ENCODE results near the gene KCNK4.

DNA sequence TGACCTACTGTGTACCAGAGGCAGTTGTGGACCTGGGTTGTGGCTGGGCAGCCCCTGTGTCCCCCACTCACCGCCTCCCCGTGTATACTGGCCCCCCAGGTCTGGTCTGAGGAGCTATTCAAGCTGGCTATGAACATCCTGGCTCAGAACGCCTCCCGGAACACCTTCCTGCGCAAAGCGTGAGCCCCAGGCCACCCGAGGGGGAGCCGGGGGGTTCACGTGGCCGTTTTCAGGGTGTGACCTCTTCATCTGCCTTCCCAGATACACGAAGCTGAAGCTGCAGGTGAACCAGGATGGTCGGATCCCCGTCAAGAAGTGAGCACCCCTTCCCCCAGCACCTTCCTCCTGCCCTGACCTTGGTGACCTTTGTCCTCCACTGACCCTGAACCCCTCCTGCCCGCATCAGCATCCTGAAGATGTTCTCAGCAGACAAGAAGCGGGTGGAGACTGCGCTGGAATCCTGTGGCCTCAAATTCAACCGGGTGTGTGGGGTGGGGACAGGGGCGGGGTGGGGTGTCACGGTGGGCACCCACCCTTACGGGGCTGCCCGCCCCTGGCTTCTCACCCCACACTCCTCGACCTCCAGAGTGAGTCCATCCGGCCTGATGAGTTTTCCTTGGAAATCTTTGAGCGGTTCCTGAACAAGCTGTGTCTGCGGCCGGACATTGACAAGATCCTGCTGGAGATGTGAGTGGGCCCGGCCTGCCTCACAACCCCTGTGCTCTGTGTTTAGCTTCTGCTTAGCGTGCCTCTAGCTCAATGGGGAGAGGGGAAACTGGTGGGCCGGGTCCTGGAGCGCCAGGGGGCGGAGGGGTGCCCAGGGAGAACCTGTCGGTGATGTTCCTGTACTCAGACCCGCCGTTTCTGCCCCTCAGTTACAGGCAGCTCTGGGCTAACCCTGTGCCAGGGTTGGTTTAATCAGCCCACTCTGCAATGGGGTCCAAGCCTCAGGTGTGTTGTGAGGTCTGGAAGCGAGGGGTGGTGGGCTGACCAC, 35.7 kb upstream of the KCNK4 start:
- TF ChIP-seq RAD21 (conservative IDR thresholded peaks at IDR 0.05) (no peak), CTCF (IDR thresholded peaks at IDR 0.05; ENCODE audit: poor library complexity, severe bottlenecking) (no peak), POLR2AphosphoS5 (IDR thresholded peaks at IDR 0.05) (no peak), EZH2 (IDR thresholded peaks at IDR 0.05; ENCODE audit: borderline replicate concordance, insufficient read depth, low read length, poor library complexity, severe bottlenecking) (no peak), EP300 (conservative IDR thresholded peaks at IDR 0.05; ENCODE audit: poor library complexity, severe bottlenecking) (no peak), MXI1 (conservative IDR thresholded peaks at IDR 0.05; ENCODE audit: poor library complexity, severe bottlenecking) (no peak), SMC3 (conservative IDR thresholded peaks at IDR 0.05; ENCODE audit: poor library complexity) (no peak), TAF1 (IDR thresholded peaks at IDR 0.05; ENCODE audit: low read depth) (no peak)
- TF ChIP-seq, protein P1, sequence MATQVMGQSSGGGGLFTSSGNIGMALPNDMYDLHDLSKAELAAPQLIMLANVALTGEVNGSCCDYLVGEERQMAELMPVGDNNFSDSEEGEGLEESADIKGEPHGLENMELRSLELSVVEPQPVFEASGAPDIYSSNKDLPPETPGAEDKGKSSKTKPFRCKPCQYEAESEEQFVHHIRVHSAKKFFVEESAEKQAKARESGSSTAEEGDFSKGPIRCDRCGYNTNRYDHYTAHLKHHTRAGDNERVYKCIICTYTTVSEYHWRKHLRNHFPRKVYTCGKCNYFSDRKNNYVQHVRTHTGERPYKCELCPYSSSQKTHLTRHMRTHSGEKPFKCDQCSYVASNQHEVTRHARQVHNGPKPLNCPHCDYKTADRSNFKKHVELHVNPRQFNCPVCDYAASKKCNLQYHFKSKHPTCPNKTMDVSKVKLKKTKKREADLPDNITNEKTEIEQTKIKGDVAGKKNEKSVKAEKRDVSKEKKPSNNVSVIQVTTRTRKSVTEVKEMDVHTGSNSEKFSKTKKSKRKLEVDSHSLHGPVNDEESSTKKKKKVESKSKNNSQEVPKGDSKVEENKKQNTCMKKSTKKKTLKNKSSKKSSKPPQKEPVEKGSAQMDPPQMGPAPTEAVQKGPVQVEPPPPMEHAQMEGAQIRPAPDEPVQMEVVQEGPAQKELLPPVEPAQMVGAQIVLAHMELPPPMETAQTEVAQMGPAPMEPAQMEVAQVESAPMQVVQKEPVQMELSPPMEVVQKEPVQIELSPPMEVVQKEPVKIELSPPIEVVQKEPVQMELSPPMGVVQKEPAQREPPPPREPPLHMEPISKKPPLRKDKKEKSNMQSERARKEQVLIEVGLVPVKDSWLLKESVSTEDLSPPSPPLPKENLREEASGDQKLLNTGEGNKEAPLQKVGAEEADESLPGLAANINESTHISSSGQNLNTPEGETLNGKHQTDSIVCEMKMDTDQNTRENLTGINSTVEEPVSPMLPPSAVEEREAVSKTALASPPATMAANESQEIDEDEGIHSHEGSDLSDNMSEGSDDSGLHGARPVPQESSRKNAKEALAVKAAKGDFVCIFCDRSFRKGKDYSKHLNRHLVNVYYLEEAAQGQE (IDR thresholded peaks at IDR 0.05; ENCODE audit: borderline replicate concordance) = no peak

Data from neural cell (in vitro differentiated cells).